Astrocyte of the cerebellum (primary cell): ENCODE results near the gene KBTBD13.

Experiments
- DNase-seq: peaks from one replicate; pipeline ENCODE4 v3.0.0-alpha.2; 2011; ENCODE audit warnings: low read depth
- H3K4me3 ChIP-seq: 2 replicates; pipeline ENCODE4 v1.5.1; 2011; ENCODE audit warnings: mild to moderate bottlenecking, low read depth, low read length, moderate library complexity
- CTCF ChIP-seq: IDR thresholded peaks from 2 replicates; pipeline ENCODE4 v1.5.1; 2012; ENCODE audit warnings: low read length, low read depth, moderate library complexity, mild to moderate bottlenecking; ENCODE audit errors: missing control alignments
- in situ Hi-C: cut with HindIII; loops from 2 replicates; pipeline ENCODE4 v1.10.0; 2017; ENCODE audit warnings: low sequenced_read_pairs

The KBTBD13 gene

GRCh38 chr15:65062061-65062460 lies 14.5 kb upstream of the KBTBD13 start:
- TF ChIP-seq CTCF = no peak
- no peak for DNase-seq
- no peak overlapping the region for H3K4me3 ChIP-seq
- in situ Hi-C loops = no loop called here

DNA sequence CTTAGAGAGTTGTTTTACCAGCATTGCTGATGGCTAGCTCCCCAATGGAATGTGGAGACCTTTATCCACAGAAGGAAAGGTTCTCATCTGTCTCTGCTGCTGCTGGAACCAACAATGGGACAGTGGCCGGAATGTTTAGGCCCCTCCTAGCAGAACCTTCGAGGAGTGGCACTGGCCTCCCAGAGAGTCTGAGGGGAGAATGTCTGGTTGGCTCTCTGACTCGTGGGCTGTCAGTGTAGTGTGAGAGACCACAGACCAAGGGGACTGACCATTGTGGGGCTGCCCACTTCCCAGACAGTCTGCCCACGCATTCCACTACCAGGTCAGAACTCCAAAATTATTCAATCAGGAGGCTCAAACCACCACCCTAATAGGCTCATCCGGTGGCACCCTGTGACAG lies 13.8 kb upstream of the KBTBD13 start:
- TF ChIP-seq CTCF = no peak
- in situ Hi-C loops = no loop called here
- DNase-seq = no peak

DNA sequence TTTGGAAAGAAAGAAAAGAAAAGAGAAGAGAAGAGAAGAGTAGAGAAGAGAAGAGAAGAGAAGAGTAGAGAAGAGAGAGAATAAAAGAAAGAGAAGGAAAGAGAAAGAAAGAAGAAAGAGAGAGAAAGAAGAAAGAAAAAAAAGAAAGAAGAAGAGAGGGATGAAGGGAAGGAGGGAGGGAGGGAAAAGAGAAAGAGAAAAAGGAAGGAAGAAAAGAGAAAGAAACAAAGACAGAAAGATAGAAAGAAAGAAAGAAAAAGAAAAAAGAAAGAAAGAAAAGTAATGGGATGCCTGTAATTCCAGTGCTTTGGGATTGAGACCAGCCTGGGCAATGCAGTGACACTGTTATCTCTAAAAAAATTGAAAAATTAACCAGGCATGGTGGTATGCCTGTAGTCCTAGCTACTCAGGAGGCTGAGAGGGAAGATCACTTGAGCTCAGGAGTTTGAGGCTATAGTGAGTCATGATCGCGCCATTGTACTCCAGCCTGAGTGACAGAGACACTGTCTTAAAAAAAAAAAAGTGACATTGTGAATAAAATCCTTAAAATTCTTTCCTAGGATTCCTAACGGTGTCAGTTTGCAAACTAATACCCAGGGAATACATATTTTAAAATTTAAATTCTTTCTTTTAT lies 10.4 kb upstream of the KBTBD13 start:
- no peak for TF ChIP-seq CTCF
- in situ Hi-C loops = no loop called here
- no peak overlapping the region for H3K4me3 ChIP-seq
- no peak for DNase-seq

More for the DNA sequence above, 13.8 kb upstream of the KBTBD13 start:
- H3K4me3 ChIP-seq = no peak overlapping the region

GRCh38 chr15:65066635-65067316 lies 9.8 kb upstream of the KBTBD13 start:
- H3K4me3 ChIP-seq = no peak overlapping the region
- in situ Hi-C loops = no loop called here
- DNase-seq = no peak
- no peak for TF ChIP-seq CTCF

- in situ Hi-C loops = no loop called here
- DNase-seq = no peak
- TF ChIP-seq CTCF = no peak
- H3K4me3 ChIP-seq = no peak overlapping the region
These were observed 9.3 kb upstream of the KBTBD13 start for GRCh38 chr15:65067317-65067644.

- no peak for DNase-seq
- no peak for TF ChIP-seq CTCF
- in situ Hi-C loops = no loop called here
- no peak within 1 kb of the TSS for H3K4me3 ChIP-seq
These were observed 8.7 kb upstream of the KBTBD13 start, which contains the start of gene RASL12 for GRCh38 chr15:65067645-65068402. TSS of gene RASL12 (minus strand) at chr15:65067991. CDS start at chr15:65067835, 156 bp downstream.
